Muscle of back (tissue), 11 donors: ENCODE results near the gene CORO1C. TPM values are rescaled to one million over a fixed set of nuclear protein-coding genes. Genes with fewer than 3 reads are reported as not detected.
"Not testable (repeated sequence)": the region's sequence is repeated elsewhere in the genome, so short reads cannot be mapped to it uniquely, and the experiment has no call there.

Experiments
- DNase-seq, 3 donors: peaks; one replicate each; pipeline versions ENCODE4 v3.0.0 to v3.0.0-alpha.2; 2013
- polyA plus RNA-seq, 10 donors: library from polyadenylated mRNA; unstranded; fragments of 120-200 nt; gene quantifications; one replicate each; pipeline ENCODE4 v1.2.1, GENCODE V29; 2013; ENCODE audit not compliant: insufficient read length in 10 of 10

CORO1C gene
- polyA plus RNA-seq, 10 donors: 68.2 to 108 (median 80.9) TPM

DNA sequence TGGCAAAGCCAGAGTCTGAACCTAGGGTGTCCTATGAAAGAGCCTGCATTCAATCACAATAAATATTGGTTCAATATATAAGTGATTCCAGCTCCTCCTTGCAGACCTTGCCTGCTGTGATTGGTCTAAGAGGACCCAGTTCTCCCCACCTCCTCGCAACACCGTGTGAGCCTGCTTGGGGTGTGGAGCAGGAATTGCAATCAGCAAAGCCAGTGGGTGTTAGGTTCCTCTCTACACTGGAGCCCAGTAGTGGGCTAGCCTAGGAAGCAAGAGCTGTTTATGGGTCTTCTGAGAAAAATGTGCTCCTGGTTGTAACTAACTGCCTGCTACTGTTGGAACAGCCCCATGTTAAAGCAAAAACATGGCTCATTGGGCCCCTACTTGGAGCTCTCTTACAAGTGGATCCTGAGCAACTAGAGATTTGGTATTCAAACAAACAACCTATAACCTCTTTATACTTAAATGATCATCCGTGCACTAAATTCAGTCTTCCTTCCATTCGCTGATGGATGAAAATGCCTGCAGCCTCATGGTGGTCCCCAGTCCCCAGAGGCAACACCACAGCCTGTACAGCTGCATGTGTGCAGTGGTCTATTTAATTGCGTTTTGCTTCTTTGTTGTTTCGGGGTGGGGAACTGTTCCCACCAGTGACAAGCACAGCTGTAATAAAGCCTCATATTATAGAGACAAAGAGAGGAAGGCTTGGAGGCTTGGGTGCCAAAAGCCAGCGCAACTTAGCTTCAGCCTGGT is 93.9 kb downstream of the CORO1C start:
- DNase-seq: no peak

DNA sequence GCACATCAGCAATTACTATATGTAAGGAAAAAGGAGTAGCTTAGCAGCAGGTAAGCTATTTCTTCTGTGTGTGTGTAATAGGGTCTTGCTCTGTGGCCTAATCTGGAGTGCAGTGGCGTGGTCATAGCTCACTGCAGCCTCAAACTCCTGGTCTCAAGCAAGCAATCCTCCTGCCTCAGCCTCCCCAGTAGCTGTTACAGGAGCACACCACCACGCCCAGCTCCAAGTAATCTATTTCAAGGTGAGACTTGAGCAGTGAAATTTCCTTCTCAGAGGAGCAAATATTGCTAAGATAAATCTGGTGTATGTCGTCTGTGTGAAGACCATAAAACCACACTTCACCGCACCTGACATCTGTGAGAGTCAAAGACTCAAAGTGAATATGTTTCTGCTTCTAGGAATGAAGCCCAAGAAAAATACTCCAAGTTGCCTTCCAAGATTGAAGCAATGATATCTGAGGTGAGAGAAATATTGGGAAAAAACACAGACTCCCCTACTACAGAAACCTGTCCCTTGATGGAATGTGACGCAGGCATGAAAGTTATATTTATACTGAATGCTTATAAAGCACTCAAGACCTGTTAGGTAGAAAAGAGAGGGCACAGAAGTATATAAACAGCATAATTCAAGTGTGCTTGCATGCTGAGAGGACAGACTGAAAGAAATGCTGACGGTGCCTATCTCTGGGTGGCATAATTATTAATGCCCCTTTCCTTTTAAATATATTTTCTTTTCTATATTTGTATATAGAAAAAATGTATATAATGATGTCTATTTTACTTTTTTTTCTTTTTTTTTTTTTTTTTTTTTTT is 95.1 kb downstream of the CORO1C start:
- no peak for DNase-seq

DNA sequence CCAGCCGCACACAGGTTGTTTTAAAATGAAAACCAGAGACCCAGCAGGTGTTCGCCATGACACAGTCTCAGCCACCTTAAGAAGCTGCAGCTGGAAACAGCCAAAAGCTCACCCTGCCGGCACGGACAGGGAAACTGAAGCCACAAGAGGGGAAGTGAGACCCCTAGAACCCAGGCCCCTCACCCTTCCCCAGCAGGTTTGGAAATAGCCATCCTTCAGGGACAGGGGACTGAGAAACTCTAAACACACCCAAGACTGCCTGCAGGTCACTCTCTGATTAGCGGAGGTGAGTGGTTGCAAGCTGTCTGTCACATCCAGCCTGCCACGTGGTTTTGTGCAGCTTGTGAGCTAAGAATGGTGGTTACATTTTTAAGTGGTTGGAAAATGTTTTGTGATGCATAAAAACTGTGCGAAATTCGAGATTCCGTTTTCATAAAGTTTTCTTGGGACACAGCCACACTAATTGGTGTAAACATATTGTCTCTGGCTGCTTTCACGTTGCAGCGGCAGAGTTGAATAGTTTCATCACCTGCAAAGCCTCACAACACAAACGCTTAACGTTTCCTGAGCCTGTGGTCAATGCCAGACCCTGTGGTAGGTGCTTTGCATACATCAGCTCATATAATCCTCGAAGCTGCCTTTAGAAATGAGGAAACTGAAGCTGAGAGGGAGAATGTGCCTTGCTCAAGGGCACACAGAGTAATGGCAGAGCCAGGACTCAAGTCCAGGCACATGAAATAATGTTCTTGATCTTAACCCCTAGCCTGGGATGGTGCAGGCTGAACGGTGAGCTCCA is 95.9 kb downstream of the CORO1C start:
- DNase-seq: no peak

DNA sequence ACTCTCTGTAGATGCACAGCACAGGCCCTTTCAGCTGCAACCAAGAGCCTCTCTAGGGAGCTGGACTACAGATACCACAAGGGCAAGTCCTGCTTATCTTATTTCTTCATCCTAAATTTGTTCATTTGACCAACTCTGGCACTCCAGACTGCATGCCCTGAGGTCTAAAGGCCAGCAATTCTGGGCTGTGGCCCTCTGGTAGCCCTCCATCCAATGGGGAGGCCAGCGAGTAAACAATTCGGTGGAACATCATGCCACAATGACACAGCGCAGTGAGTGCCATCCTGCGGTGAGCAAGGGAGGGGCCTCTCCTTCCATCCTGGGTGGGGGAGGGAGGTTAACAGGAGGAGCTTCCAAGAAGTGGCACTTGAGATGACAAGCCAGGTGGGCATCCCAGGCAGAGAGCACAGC is 97.0 kb downstream of the CORO1C start:
- no peak for DNase-seq

- DNase-seq: no peak
Observed at GRCh38 chr12:108633534-108634248, 97.6 kb downstream of the CORO1C start, which contains the start of gene SELPLG. SELPLG (minus strand) TSS chr12:108633894; CDS start chr12:108624307, 9,587 bp downstream.

DNA sequence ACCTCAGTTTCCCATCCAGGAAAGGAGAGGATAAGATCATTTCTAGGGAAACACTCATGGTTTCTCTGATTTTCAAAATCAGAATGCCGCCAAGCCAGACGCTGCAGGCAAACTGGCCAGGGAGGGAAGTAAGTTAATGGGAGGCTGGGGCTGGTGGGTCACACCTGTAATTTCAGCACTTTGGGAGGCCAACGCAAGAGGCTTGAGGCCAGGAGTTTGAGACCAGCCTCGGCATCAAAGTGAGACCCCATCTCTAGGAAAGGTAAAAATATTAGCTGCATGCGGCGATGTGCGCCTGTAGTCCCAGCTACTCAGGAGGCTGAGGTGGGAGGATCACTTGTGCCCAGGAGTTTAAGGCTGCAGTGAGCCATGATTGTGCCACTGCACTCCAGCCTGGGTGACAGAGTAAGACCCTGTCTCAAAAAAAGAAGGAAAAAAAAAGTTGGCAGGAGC is 98.2 kb downstream of the CORO1C start:
- no peak for DNase-seq

DNA sequence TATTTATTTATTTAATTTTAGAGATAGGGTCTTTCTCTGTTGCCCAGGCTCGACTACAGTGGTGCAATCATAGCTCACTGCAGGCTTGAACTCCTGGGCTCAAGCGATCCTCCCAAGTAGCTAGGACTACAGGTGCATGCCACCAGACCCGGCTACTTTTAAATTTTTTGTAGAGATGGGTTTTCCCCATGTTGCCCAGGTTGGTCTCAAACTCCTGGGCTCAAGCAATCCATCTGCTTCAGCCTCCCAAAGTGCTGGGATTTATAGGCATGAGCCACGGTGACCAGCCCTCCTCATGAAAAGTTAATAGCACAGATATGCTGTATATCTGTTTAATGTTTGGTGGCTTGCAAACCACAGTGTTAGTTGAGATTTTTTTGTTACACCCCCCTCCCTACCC is 100.1 kb downstream of the CORO1C start:
- DNase-seq: not testable (repeated sequence)

DNA sequence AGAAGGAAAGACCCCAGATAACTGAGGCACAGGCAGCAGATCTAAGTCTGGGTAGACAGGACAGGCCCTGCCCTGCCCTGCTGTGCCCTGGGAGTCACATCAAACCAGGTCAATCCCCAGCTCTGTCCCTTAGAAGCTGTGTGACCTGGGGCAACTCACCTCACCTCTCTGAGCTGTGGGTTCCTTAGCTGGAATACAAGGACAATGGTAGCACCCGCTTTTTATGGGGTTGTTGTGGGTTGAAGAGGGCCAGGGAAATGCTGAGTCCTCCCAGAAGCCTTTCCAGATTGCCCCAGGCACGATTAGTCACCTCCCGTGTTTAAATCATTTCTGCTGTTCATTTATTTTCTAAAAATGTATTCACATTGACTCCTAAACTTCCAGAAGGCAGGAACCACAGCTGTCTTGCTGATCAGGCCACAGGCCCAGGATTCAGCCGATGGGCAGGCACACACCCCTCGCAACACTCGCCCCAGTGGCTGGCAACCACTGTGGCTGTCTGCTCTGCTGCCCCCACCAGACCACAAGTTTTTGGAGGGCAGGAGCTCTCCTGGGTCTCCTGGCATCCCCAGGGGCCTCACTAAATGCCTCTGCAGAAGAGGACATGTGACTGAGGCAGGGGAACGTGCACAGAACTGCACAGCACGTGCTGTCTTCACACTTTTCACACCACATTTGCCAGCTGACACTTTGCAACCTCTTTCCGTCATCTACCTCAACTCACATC is 100.7 kb downstream of the CORO1C start:
- DNase-seq: peak in 1 of 3 donors; percentile 28

DNA sequence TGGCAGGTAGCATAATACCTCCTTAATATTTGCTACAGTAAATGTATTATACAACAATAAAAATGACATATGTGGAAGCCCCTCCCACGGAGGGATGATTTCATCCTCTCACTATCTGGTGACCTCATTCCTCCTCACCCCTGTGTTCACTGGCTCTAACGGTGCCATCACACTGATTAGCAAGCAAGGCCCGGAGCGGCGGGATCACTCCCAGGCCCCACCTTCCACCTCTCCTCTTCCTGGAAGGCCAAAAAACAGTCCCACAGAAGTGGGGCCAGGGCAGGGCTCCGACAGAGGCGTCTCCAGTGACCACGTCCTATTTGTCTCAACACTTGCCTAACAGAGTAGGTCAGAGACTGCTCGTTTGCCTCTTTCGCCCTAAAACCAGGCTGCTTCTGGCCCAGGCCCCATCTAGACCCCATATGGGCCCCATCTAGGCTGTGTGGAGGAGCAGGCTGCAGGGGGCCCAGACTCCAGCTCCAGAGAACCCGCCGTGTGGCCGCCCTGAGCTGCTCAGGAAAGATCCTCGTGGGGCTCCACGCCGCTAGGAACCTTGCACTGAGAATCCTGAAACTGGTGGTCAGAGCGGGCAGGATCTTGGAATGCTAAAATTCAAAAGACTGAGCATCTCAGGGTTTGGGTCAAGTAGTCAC is 101.4 kb downstream of the CORO1C start:
- peak in 2 of 3 donors; percentile 72 to 78 for DNase-seq

GRCh38 chr12:108629151-108629550 is 102.2 kb downstream of the CORO1C start:
- no peak for DNase-seq

DNA sequence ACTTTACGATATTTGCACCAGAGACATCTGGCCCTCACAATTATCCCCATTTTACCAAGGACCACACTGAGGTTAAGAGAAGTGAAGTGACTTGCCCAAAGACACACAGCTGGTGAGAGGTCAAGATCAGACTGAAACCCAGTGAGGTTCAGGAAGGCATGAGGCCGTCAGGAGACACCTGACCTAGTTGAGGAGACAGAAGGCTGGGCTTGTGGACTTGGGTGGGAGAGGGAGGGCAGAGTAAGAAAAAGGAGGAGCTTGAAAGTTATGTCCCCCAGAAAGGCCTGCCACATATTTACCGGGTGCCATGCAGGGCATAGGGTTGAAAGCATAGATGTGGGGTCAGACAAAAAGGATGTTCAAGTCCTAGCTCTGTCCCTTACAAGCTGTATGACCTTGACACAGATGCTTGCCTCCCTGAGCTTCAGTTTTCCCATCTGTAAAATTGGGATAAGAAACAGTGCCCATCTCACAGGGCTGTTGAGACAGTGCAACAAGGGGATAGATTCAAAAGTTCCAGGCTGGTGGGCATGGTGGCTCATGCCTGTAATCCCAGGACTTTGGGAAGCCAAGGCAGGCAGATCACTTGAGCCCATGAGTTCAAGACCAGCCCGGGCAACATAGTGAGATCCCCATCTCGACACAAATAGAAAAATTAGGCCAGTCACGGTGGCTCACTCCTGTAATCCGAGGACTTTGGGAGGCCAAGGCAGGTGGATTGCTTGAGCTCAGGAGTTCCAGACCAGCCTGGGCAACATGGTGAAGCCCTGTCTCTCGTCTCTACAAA is 104.0 kb downstream of the CORO1C start:
- no peak for DNase-seq

- DNase-seq: no peak
Observed at GRCh38 chr12:108625228-108625627, 106.1 kb downstream of the CORO1C start.

DNA sequence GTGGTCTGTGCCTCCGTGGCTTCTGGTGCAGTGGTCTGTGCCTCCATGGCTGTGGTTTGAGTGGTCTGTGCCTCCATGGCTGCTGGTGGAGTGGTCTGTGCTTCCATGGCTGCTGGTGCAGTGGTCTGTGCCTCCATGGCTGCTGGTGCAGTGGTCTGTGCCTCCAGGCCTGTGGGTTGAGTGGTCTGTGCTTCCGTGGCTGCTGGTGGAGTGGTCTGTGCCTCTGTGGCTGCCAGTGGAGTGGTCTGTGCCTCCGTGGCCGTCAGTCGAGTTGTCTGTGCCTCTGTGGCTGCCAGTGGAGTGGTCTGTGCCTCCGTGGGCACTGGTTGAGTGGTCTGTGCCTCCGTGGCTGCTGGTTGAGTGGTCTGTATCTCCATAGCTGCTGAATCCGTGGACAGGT is 107.7 kb downstream of the CORO1C start:
- DNase-seq: no peak

DNA sequence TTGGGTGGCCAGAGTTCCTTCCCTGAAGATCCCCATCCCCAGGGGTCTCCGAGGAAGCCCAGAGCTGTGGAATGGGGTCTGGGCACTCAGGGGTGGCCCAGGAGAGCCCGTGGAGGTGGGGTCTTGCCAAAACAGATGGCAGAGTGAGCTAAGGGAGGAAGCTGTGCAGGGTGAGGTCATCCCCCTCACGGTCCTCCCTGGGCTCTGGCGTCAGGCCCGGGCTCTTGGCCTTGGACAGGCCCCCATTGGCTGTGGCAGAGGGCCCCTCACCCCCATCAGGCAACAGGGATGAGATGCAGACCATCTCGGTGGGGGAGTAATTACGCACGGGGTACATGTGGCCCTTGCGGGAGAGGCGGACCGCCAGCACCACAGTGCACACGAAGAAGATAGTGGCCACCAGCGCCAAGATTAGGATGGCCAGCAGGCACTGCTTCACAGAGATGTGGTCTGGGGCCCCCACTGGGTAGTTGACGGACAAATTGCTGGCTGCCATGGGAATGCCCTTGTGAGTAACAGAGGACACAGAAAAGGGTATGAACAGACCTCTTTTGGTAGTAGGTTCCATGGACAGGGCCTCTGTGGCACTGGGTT is 108.3 kb downstream of the CORO1C start:
- no peak for DNase-seq

- peak in 1 of 3 donors; percentile 70 for DNase-seq
Observed at GRCh38 chr12:108622421-108622820, 108.9 kb downstream of the CORO1C start.

GRCh38 chr12:108621161-108621560 is 110.2 kb downstream of the CORO1C start:
- no peak for DNase-seq

DNA sequence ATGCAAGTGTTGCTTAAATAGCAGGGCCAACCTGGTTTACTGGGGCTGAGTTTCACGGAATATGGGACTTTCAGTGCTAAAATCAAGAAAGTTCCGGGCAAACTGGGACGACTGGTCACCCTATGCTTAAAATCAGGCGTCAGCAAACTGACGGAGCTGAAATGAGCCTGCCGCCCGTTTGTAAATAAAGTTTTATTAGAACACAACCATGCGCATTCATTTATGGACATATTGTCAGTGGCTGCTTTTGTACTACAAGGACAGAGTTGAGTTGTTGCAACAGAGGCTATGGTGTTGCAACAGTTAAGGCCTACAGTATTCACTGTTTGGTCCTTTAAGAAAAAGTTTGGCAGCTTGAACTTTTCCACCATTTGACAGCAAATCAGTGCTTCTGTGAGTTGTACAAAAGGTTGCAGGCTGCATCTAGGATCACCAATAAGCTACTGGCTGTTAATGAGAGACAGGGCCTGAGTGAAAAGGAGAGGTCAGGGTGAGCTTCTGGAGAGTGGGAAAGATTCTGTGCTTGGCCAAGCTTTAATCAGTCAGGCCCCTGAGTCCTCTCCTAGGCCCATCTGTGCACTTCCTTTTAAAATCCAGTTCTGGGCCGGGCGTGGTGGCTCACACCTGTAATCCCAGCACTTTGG is 111.0 kb downstream of the CORO1C start:
- no peak for DNase-seq
